Measurements from ENCODE around the gene CFAP157.

GRCh38 chr9:127724012-127724411 is 17.2 kb downstream of the CFAP157 start:
- no peak for TF ChIP-seq EZH2 (IDR thresholded peaks at IDR 0.05)
- TF ChIP-seq POLR2AphosphoS5 (IDR thresholded peaks at IDR 0.05; ENCODE audit: borderline replicate concordance, low read depth, low read length) = no peak
